Measurements from ENCODE around the gene PDE10A. TPM values are rescaled to one million over a fixed set of nuclear protein-coding genes. Genes with fewer than 3 reads are reported as not detected.

PDE10A gene
- total RNA-seq, 1 donor from 2014 or later, result 2.7 TPM

GRCh38 chr6:165630544-165630953 is 32.5 kb downstream of the PDE10A start:
- H3K4me1 ChIP-seq, result no peaks in the 10 kb centered on the region
- DNase-seq (no peak), ATAC-seq (no peak)
- H3K9me3 ChIP-seq, result no peaks in the 10 kb centered on the region
- H3K36me3 ChIP-seq, result no peaks in the 10 kb centered on the region
- no peaks in the 10 kb centered on the region for H3K27me3 ChIP-seq (ENCODE audit: low read depth)
- H3K27ac ChIP-seq, result no peak overlapping the region
- no peak overlapping the region for H3K4me3 ChIP-seq
- intact Hi-C loops (cut with DNase I), result no loop called here
- TF ChIP-seq CTCF (IDR thresholded peaks at IDR 0.05), result no peak

GRCh38 chr6:165628955-165629354 is 34.1 kb downstream of the PDE10A start:
- no peak for ATAC-seq

GRCh38 chr6:165627366-165627765 is 35.7 kb downstream of the PDE10A start:
- Histone ChIP-seq H3K27me3 (ENCODE audit: low read depth) (no peaks in the 10 kb centered on the region), H3K4me1 (no peaks in the 10 kb centered on the region), H3K9me3 (no peaks in the 10 kb centered on the region), H3K4me3 (no peak overlapping the region), H3K27ac (no peak overlapping the region), H3K36me3 (no peaks in the 10 kb centered on the region)
- intact Hi-C loops (cut with DNase I), result no loop called here
- TF ChIP-seq CTCF (IDR thresholded peaks at IDR 0.05), result no peak
- ATAC-seq, result no peak
- DNase-seq, result no peak

More at GRCh38 chr6:165628955-165629354, 34.1 kb downstream of the PDE10A start:
- Histone ChIP-seq H3K4me3 (no peak overlapping the region), H3K27ac (no peak overlapping the region), H3K4me1 (no peaks in the 10 kb centered on the region), H3K9me3 (no peaks in the 10 kb centered on the region), H3K36me3 (no peaks in the 10 kb centered on the region), H3K27me3 (ENCODE audit: low read depth) (no peaks in the 10 kb centered on the region)
- intact Hi-C loops (cut with DNase I), result no loop called here
- DNase-seq, result no peak
- TF ChIP-seq CTCF (IDR thresholded peaks at IDR 0.05), result no peak

GRCh38 chr6:165626711-165627110 is 36.3 kb downstream of the PDE10A start:
- Histone ChIP-seq H3K27ac (no peak overlapping the region), H3K27me3 (ENCODE audit: low read depth) (no peaks in the 10 kb centered on the region), H3K4me3 (no peak overlapping the region), H3K4me1 (no peaks in the 10 kb centered on the region), H3K9me3 (no peaks in the 10 kb centered on the region), H3K36me3 (no peaks in the 10 kb centered on the region)
- DNase-seq, result no peak
- no peak for ATAC-seq
- TF ChIP-seq CTCF (IDR thresholded peaks at IDR 0.05), result no peak
- intact Hi-C loops (cut with DNase I), result no loop called here

- intact Hi-C loops (cut with DNase I), result no loop called here
- TF ChIP-seq CTCF (IDR thresholded peaks at IDR 0.05), result no peak
- DNase-seq (no peak), ATAC-seq (no peak)
- H3K4me1 ChIP-seq, result no peaks in the 10 kb centered on the region
- H3K4me3 ChIP-seq, result no peak overlapping the region
- no peaks in the 10 kb centered on the region for H3K36me3 ChIP-seq
- H3K9me3 ChIP-seq, result no peaks in the 10 kb centered on the region
- H3K27me3 ChIP-seq (ENCODE audit: low read depth), result no peaks in the 10 kb centered on the region
- no peak overlapping the region for H3K27ac ChIP-seq
These were observed 38.0 kb downstream of the PDE10A start for GRCh38 chr6:165624871-165625639.

Measured in lower lobe of right lung (tissue), 2 donors.